H1 (cell line): ENCODE measurements around the gene INTS6. TPM values are rescaled to one million over a fixed set of nuclear protein-coding genes. Genes with fewer than 3 reads are reported as not detected.

Experiments used
- GTF2F1 ChIP-seq: IDR thresholded peaks from 2 replicates; pipeline ENCODE4 v1.6.1; 2012; ENCODE audit warnings: low read depth, low read length, improper control_type of control experiment, borderline replicate concordance
- HDAC2 ChIP-seq, 2 experiments: fragments of 300-600 bp in 1 of 2; sonication (generic) in 1 of 2; IDR thresholded peaks; 2 replicates each; pipeline ENCODE4 v1.6.1; 2011 to 2012; ENCODE audit warnings: low read depth in 2 of 2, low read length in 2 of 2, mild to moderate bottlenecking in 2 of 2, moderate library complexity in 2 of 2, borderline replicate concordance in 1 of 2, inconsistent platforms in 1 of 2
- polyA plus RNA-seq, 7 experiments: library from polyadenylated mRNA; depleted of rRNA in 3 of 7; stranded (reverse) in 5 of 7; unstranded in 2 of 7; fragments of >200 nt in 5 of 7; fragments of 200-250 nt in 2 of 7; gene quantifications; 1 replicate in 5 of 7; 2 replicates in 1 of 7; 4 replicates in 1 of 7; pipeline versions ENCODE4 v1.2.1 to v1.2.3, GENCODE V29; 2011 to 2013; ENCODE audit warnings: missing spikeins in 2 of 7, mixed read lengths in 2 of 7
- total RNA-seq: library from RNA; stranded (reverse); fragmentation: NEBNext Ultra II Directional; extraction: Animal tissue kit (Norgen Biotek cat#: 25700); gene quantifications from 2 replicates; pipeline ENCODE4 v1.2.1, GENCODE V29; 2021

Gene INTS6
- total and polyA plus RNA-seq, 2 of the 8 experiments (the other 6 are each of a cell fraction or from before 2014, with no cell fraction given), result 12.6 to 42.8 TPM

DNA sequence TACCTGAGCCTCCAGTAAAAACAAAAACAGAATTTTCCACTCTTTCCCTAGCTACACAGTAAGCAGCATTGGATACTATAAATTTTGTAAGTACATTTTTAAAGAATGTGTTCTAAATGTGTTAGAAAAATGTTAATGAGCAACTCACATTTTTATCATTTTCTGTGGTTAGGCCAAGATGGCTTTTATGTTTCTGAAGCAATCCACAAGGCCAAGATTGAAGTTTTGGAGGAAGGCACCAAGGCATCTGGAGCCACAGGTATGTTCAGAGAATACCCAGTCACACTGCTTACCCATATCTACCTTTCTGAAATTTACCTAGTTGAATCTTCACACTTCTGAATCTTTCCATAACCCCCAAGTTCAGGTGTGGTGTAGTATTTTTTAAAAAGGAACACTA lies 91.7 kb downstream of the INTS6 start (continued):
- TF ChIP-seq HDAC2 (IDR thresholded peaks at IDR 0.05; ENCODE audit: borderline replicate concordance in 1 of 2, low read depth in 2 of 2, low read length in 2 of 2), result no peak
- TF ChIP-seq GTF2F1, result no peak
